Measurements from ENCODE around the gene MARS1.

- TF ChIP-seq EZH2 (IDR thresholded peaks at IDR 0.05; ENCODE audit: low read depth, unreplicated experiment) (no peak), REST (IDR thresholded peaks at IDR 0.05; ENCODE audit: unreplicated experiment) (no peak), CTCF (conservative IDR thresholded peaks at IDR 0.05; ENCODE audit: low read depth in 2 of 2) (no peak), POLR2AphosphoS5 (IDR thresholded peaks at IDR 0.05; ENCODE audit: low read depth) (no peak), JUNB (IDR thresholded peaks at IDR 0.05; ENCODE audit: unreplicated experiment) (no peak), ZNF331 (CRISPR knock-in tag; IDR thresholded peaks at IDR 0.05; ENCODE audit: low read depth) (no peak), EZH2phosphoT487 (IDR thresholded peaks at IDR 0.05; ENCODE audit: unreplicated experiment) (no peak), CREB1 (CRISPR knock-in tag; IDR thresholded peaks at IDR 0.05; ENCODE audit: low read depth) (no peak), ETS1 (IDR thresholded peaks at IDR 0.05) (no peak)
Measured at GRCh38 chr12:57533108-57533507, 45.2 kb downstream of the MARS1 start.

All from GM23338 (cell line).